GM18907 (cell line): ENCODE measurements around the gene H2BW2.
"Not testable (repeated sequence)": the region's sequence is repeated elsewhere in the genome, so short reads cannot be mapped to it uniquely, and the experiment has no call there.

Experiments used
- ATAC-seq: cut with Tn5 transposase; IDR thresholded peaks from one replicate; pipeline ENCODE4 v1.9.1; 2021; ENCODE audit warnings: mild to moderate bottlenecking, moderate library complexity; ENCODE audit not compliant: unreplicated experiment

The H2BW2 gene

GRCh38 chrX:104039689-104040505, at the start of gene H2BW2:
TSS of gene H2BW2 (plus strand) at chrX:104039956. CDS start at chrX:104039995, 39 bp downstream.
- ATAC-seq, result no peak

- ATAC-seq, result peak; percentile 89
These were observed 40.5 kb upstream of the H2BW2 start for GRCh38 chrX:103999234-103999633.

GRCh38 chrX:104008831-104009230, 30.9 kb upstream of the H2BW2 start:
- no peak for ATAC-seq

DNA sequence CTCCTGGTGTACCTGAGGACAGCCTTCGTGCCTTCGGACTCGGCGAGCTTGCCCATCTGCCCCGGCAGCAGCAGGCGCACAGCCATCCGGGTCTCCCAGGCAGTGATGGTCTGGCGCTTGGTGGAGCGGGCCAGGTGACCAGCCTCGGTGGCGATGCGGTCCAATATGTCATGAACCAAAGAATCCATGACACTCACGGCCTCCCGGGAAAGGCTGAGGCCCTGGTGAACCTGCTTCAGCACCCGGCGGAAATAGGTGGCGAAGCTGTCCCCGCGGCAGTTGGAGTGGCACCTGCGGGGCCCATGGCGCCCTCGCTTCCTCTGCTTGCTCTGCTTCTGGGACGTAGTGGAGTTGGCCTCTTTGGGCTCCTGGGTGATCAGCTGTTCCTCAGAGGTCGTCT, 26.6 kb upstream of the H2BW2 start:
- no peak for ATAC-seq

- ATAC-seq, result no peak
These were observed 26.1 kb upstream of the H2BW2 start, which contains the start of gene H2BW1 for GRCh38 chrX:104013606-104014005. TSS of gene H2BW1 (minus strand) at chrX:104013708. CDS start at chrX:104013576, 132 bp downstream.

- ATAC-seq, result not testable (repeated sequence)
These were observed 24.2 kb upstream of the H2BW2 start for GRCh38 chrX:104015576-104015975.

- ATAC-seq, result no peak
These were observed 21.6 kb upstream of the H2BW2 start for GRCh38 chrX:104018126-104018525.

- ATAC-seq, result no peak
These were observed 1.2 kb downstream of the H2BW2 start for GRCh38 chrX:104041003-104041402.

- ATAC-seq, result no peak
These were observed 5.9 kb downstream of the H2BW2 start for GRCh38 chrX:104045642-104046041.

GRCh38 chrX:104047171-104047570, 7.4 kb downstream of the H2BW2 start:
- no peak for ATAC-seq

DNA sequence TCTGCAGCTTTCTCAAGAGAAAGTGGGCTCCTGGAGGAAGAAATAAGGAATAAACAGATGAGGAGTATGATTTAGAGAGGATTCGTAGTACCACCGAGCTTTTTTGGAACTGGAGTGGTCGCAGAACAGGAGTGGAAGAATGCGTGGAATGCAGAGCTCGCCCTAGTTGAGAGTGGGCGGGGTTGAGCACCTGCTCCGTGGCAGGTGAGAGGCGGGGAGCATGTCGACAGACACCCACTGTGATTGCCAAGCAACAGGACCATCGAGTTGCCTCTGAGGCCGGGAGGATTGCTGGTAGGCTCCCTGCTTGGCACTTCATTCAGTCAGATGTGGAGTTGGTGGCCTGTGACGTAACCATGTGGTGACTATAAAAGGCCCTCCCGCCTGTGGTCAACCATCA, 15.2 kb downstream of the H2BW2 start:
- not testable (repeated sequence) for ATAC-seq

GRCh38 chrX:104062636-104063035, 22.9 kb downstream of the H2BW2 start:
- ATAC-seq, result not testable (repeated sequence)

DNA sequence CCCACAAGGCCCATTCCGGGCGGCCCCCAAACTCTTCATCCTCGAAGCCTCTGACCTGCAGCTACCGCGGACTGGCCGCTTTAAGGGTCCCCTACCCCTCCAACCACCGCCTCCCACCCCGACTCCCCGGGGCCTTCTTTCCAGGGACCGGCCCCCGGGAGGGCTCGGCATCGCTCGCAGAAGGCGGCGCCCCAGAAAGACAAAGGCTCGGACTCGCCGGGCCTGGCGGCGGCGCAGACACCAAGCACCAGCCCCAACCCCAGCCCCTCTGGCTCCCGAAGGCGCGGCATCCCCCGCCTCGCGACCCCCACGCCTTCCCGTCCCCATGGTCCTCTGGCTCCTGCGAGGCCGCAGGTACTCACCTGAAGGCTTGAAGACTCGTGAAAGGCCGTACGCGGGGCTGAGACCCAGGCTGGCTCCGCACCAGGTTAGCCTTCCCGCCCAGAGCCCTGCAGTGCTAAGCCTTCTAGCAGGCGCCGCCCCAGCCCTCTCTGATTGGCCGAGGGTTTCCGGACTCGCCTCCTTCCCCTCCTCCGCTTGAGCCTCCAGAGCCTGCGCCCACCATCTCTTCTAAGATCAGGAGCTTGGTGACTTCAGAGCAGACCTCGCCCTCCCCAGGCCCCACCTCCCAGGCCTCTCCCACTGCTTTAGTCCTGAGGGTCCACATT, 36.2 kb downstream of the H2BW2 start, which contains the start of gene TMSB15C:
Gene TMSB15C (minus strand): TSS at position 459 of the 668 bp plus-strand sequence.
- peak; percentile 96 for ATAC-seq

DNA sequence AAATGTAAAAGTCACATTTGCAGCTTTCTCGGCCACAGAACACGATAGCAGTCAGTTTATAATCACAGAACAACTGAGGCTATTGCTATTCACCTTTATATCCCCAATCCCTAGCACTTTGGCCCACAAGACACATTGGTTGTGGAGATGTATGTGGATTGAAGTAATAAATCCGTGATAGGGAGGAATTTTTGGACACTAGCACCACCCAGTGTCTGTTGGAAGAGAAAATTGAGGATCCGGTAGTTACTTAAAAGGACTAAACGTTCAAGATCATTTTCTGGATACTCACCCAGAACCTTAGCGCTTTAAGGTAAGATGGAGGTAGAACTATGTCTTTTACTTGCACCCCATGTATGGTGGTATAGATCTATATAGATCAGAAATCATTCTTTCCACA, 38.1 kb downstream of the H2BW2 start:
- ATAC-seq, result not testable (repeated sequence)

DNA sequence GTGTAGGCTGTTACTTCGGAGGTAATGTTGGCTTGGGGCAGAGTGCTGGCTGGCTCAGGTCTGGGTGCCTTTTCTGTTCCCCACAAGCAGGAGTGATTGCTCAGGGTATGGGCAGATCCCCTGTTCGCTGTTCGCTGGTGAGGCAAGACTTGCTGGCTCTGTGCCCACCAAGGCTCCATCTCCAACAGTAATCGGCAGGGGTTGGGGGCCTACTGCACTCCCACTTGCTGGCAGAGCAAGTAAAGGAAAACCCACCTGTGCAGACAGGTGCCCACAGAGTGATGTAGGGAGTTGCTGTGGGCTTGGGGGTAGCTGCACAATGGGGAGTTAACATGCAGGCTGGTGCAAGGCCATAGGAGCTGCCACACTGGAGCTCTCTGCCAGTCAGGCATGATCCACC, 44.3 kb downstream of the H2BW2 start:
- no peak for ATAC-seq

GRCh38 chrX:104084534-104085277, 45.0 kb downstream of the H2BW2 start:
- ATAC-seq, result no peak

DNA sequence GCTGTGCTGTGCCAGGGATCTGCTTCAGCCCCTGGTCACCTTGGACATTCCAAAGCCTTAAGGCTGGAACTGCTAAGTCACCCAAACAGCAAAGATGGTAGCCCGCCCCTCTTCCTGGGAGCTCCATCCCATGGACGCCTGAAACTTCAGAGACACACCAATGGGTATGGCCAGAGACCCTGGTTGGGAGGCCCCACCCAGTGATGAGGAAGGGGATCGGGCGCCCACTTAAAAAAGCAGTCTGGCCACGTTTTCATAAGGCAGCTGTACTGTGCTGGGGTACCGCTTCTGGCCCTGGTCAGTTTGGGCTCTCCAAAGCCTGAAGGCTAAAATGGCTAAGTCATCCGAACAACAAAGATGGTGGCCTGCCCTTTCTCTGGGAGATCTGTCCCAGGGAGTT, 45.7 kb downstream of the H2BW2 start:
- ATAC-seq, result no peak

- no peak for ATAC-seq
These were observed 46.2 kb downstream of the H2BW2 start for GRCh38 chrX:104085919-104086318.
